GM12875 (cell line): Measurements from ENCODE around the gene ZFP36L2.
"Not testable (repeated sequence)": the region's sequence is repeated elsewhere in the genome, so short reads cannot be mapped to it uniquely, and the experiment has no call there.

Experiments used
- H3K4me3 ChIP-seq: one replicate; pipeline ENCODE4 v1.5.1; 2011; ENCODE audit warnings: low read depth, low read length, control low read depth
- TF ChIP-seq, protein P1 (sequence below): IDR thresholded peaks from 2 replicates; pipeline ENCODE4 v1.5.1; 2011; ENCODE audit warnings: low read depth, mild to moderate bottlenecking, control low read depth, inconsistent platforms, low read length, moderate library complexity, borderline replicate concordance; ENCODE audit not compliant: insufficient read depth

ZFP36L2 gene

DNA sequence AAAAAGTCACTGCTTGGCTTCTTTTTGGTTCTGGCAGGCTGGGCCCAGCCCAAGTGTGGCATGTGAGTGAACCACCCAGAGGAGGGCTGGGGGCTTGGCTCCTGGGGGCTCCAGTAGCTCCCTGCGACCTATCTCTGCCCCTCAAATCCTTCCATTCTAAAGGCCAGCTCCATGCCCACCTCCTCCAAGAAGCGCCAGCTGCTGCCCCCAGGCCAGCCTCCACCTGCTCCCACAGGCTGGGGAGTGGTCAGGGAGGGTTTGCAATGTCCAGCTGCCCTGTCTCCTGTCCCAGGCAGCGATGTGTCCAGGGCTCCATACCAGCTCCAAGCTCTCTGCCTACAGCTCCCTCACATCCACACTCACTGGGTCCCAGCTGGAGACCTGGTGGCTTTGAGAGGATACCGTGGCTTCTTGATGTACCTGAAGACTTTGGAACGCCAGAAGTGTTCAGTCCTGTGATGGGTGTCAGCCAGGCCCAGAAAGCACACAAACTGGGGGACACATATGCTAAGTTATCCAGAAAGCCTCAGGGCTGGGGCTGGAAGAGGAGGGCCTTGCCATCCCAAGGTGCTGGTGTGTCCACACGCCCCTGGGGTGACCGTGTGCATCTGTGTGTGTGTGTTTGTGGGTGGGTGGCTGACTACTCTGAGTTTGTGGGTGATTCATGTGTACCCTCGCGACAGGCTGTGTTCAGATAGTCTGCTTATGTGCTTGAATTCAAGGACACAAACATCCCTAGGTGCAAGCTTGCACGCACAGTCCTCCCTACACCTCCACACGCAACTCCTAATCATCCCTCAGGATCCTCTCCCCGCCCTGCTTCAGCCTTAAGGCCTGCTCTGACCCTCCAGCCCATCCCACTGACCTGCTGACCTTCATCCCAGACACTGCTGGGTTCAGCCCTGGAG lies 33.4 kb downstream of the ZFP36L2 start:
- no peak overlapping the region for H3K4me3 ChIP-seq
- TF ChIP-seq, protein P1, sequence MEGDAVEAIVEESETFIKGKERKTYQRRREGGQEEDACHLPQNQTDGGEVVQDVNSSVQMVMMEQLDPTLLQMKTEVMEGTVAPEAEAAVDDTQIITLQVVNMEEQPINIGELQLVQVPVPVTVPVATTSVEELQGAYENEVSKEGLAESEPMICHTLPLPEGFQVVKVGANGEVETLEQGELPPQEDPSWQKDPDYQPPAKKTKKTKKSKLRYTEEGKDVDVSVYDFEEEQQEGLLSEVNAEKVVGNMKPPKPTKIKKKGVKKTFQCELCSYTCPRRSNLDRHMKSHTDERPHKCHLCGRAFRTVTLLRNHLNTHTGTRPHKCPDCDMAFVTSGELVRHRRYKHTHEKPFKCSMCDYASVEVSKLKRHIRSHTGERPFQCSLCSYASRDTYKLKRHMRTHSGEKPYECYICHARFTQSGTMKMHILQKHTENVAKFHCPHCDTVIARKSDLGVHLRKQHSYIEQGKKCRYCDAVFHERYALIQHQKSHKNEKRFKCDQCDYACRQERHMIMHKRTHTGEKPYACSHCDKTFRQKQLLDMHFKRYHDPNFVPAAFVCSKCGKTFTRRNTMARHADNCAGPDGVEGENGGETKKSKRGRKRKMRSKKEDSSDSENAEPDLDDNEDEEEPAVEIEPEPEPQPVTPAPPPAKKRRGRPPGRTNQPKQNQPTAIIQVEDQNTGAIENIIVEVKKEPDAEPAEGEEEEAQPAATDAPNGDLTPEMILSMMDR = no peak

DNA sequence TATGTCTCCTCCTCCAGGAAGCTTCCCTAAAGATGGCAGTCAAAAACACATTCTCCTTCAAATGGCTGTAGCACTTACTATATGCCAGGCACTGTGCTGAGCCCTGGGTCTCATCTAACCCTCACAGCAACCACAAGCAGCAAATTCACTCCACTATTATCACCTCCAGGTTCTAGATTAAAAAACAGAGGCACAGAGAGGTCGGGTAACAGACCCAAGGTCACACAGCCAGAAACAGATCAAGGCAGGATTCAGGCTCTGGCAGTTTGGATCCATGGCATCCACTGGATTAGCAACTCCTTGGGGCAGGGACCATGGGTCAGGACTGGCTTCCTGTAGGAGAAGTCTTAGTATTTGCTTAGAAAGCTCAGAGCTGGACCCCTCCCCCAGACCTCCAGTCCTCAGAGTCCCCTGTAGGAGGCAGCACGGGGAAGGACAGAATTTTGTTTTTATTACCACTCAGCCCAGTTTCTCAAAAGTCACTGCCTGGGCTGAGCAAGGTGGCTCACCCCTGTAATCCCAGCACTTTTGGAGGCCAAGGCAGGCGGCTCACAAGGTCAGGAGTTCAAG lies 34.4 kb downstream of the ZFP36L2 start:
- TF ChIP-seq, protein P1 = peak; percentile 56
- no peak overlapping the region for H3K4me3 ChIP-seq

DNA sequence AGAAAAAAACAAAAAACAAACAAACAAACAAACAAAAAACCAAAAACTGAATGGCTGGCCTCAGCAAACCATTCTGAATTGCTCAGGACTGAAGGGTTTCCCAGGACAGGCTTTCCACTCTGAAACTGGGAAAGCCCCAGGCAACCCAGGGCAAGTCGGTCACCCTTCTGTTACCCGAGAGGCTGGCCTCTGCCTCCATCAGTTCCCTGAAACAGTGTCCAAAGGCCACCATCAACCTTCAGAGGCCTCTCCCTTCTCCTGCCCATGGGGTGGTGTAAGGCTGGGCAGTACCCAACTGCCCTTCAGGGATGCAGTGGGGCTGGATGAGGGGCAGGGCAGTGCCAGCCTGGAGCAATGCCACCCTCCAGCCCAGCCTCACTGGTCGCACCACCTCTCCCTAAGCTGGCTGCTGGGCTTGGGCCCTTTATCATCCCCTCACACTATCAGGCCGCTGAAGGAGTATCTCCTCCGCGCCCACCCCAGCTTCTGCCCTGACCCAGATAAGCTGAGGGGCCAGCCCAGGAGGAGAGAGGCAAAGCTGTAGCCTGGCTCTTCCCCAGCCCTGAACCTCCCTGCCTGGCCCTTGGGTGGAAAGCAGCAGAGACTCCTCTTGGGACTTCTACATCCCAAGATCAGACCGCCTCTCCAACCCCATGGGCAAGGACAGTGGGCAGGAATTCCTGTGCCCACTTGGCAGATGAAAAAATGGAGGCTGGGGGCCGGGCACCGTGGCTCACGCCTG lies 35.9 kb downstream of the ZFP36L2 start:
- no peak overlapping the region for H3K4me3 ChIP-seq
- TF ChIP-seq, protein P1 = no peak

DNA sequence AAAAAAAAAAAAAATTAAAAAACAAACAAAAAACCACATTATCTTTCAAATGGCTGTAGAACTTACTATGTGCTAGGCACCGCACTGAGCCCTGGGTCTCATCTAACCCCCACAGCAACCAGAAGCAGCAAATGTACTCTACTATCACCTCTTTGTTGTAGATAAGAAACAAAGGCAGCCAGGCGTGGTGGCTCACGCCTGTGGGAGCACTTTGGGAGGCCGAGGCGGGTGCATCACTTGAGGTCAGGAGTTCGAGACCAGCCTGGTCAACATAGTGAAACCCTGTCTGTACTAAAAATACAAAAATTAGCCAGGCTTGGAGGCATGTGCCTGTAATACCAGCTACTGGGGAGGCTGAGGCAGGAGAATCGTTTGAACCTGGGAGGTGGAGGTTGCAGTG lies 36.5 kb downstream of the ZFP36L2 start:
- H3K4me3 ChIP-seq = not testable (repeated sequence)

DNA sequence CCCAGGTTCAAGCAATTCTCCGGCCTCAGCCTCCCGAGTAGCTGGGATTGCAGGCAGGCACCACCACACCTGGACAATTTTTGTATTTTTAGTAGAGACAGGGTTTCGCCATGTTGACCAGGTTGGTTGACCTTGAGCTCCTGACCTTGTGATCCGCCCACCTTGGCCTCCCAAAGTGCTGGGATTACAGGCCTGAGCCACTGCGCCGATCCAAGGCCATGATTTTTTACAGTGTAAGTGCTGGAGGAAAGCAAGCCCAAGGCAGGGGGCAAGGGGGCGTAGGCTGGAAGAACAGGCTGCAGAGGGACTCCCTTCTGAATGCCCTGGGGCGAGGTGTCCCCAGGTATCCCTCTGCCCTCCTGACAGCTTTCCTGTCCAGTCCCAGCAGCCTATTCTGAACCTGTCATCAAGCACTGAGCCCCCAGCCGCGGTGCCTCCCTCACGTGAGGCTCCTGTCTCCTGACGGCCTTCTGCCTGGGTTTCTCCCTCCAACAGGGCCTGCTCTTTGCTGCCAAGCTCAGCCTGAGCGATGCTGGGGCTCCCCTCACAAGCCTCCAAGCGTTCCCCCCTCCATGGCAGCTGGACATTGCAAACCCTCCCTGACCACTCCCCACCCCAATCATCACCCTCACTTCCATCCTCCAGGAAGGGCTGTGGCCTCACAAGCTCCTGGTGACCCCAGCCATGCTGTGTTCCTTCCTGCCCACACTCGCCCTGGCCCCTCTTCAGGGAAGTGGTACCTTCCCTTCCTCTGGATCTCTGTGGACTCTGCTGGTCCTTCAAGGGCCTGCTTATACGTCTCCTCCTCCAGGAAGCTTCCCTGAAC lies 37.6 kb downstream of the ZFP36L2 start:
- TF ChIP-seq, protein P1 = no peak
- H3K4me3 ChIP-seq = no peak overlapping the region

DNA sequence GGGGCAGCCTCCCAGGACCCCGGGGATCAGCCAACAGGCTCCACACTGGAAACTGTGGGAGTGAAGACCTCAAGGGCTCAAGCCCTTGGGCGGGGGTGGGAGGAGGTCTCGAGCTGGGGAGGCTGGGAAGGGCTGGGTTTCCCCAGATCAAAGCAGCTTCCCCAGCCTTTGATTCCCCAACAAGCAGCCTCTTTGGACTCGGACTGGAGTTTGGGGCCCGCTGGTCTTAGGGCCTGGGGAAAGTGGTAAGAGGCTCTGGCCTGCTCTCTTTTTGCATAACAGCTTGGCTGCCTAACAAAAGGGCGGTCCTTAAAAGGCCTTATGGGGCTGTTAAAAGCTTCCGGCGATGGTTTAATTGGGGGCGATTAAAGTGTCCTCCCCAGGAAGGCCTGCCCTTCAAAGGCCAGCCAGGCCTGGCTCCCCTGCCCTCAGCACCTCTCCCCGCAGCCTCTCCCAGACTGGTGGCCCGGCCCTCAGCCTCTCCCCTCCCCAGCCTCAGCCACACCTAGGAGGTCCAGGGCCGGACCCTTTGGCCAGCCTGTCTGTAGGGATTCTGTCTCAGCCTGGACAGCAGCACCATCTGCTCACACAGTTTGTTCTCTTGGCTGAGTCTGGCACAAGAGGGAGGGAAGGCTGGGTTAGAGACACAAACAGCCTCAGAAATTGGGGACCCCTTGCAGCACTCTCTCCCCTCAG lies 39.6 kb downstream of the ZFP36L2 start:
- TF ChIP-seq, protein P1 = no peak
- no peak overlapping the region for H3K4me3 ChIP-seq
